GM19397 (cell line): Measurements from ENCODE around the gene FRY.
"Not testable (repeated sequence)": the region's sequence is repeated elsewhere in the genome, so short reads cannot be mapped to it uniquely, and the experiment has no call there.

Experiments
- ATAC-seq: cut with Tn5 transposase; IDR thresholded peaks from one replicate; pipeline ENCODE4 v1.9.1; 2021; ENCODE audit warnings: mild to moderate bottlenecking, moderate library complexity; ENCODE audit not compliant: unreplicated experiment

FRY gene

GRCh38 chr13:32040052-32040642 is 8.6 kb downstream of the FRY start:
- no peak for ATAC-seq

GRCh38 chr13:32040689-32041088 is 9.1 kb downstream of the FRY start:
- no peak for ATAC-seq

- ATAC-seq: no peak
These were observed 9.9 kb downstream of the FRY start for GRCh38 chr13:32041429-32041828.

GRCh38 chr13:32042551-32042950 is 11.0 kb downstream of the FRY start:
- ATAC-seq: no peak

GRCh38 chr13:32044446-32044845 is 12.9 kb downstream of the FRY start:
- ATAC-seq: no peak

DNA sequence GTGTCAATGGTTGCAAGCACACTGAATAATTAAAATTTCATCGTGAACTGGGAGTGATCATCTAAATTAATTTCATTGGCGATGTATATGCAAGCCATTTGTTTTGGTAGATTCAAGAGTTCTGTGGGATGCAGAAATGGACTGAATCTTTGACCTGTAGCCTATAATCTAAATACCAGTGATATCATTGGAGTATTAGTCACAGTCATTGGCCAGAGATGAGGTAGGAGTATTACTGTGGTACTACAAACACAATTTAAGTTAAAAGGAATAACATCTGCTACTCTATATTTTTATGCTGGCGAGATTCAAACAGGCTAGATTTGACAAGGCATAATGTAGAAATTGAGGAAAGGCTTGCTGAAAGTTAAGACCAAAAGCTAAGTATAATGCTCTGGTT is 14.0 kb downstream of the FRY start:
- ATAC-seq: no peak

- ATAC-seq: no peak
These were observed 14.6 kb downstream of the FRY start for GRCh38 chr13:32045982-32046785.

DNA sequence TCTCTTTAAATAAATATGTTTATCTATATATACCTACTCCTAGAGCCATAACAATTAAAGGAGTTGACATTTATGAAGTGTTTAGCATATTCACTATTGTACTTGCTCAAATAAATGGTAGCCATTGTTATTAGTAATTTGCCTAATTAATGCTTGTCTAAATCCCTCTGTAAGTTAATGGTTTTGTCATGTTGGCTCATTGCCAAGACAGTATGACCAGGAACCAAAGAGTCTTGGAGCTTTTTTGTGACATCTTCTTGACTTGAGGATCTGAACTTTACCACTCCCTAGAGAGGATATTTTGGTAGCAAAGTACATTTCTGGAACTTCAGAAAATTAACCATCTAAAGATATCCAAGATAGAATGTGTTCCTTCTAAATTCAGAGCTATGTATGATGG is 15.5 kb downstream of the FRY start:
- ATAC-seq: no peak

- peak; percentile 62 for ATAC-seq
These were observed 16.2 kb downstream of the FRY start for GRCh38 chr13:32047793-32048192.

- ATAC-seq: no peak
These were observed 17.2 kb downstream of the FRY start for GRCh38 chr13:32048816-32049215.

- ATAC-seq: no peak
These were observed 19.6 kb downstream of the FRY start for GRCh38 chr13:32051156-32051555.

DNA sequence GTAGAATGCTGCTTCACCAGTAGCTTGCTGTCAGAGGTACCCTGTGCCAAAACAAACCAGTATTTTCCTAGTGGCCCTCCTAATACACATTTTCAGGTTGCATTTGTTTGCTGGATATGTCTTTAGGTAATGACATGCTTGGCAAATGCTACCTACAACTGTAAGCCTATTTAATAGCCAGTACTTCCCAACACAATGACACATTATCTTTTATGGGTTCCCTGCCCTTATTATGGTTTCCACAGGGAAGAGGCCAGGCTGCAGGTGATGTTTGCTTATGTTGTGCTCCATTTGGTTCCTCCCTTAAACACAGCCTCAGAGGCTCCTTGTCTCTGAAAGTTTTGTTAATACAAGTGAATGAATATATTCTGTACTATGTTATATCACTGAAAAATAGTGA is 24.7 kb downstream of the FRY start:
- ATAC-seq: no peak

GRCh38 chr13:32057325-32057724 is 25.8 kb downstream of the FRY start:
- ATAC-seq: not testable (repeated sequence)

- ATAC-seq: no peak
These were observed 28.0 kb downstream of the FRY start for GRCh38 chr13:32059511-32059984.

DNA sequence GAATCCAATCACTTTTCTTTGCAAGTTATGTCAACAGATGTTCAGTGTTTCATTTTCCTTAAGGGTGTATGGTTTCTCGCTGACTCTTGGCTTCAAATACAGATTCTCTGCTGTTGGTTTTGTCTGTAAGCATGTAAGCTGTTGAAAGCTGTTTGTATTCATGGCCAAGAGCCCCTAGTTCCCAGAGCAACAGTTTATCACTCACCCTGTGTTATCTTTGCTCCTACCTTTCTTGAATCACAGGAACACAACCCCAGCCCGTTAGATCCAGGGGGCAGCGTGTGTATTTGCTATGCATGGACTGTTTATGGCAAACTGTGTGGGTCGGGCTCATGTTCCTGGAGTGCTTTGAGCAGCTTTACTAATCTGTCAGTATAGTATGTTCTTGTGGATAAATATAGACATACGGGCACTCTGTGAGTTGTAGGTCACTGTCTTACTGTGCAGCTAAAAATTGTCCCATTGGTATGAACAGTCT is 28.9 kb downstream of the FRY start:
- no peak for ATAC-seq

DNA sequence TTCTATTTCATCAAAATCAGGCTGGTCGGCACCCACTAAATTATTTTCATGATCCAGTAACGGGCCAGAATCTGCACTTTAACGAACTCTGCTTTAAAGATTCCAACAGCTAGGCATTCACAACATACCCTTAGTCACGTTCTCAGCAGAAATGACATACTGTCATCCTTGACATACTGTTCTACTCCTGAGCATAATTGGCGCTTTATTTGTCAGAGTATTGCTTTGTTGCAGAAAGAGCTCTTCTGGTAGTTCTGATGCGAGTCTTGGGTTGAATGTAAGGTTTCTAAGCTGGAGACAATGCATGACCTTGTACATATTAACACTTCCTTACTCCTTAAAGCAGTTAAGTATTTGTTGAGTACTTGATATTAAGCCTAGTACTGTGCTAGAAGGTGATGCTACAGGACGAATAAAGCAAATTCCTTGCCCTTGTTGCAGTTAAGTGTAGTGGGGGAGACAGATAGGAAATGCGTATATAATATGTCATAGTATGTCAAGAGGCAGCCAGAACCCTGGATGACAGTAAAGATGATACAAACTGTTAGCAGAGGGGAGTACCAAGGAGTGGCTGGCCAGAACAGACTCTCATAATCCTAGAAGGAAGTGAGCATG is 32.2 kb downstream of the FRY start:
- ATAC-seq: no peak

GRCh38 chr13:32067149-32067961 is 35.8 kb downstream of the FRY start:
- no peak for ATAC-seq

DNA sequence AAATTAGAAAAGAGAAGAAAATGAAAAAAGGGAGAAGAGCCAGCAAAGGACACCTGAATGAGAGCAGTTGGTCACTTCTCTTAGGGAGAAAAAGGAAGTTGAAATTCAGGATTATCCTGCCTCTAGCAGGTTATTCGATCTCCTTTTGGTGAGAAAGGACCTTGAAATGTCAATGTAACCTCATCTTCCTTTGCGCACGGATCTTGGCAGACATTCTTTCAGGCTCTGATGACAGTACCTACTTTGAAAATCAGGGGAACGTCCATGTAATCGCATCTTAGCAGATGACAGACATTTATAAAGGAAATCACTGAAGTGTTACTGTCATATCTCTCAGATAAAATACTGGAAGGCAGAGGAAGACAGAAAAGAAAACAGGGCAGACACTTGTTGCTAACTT is 36.7 kb downstream of the FRY start:
- no peak for ATAC-seq

DNA sequence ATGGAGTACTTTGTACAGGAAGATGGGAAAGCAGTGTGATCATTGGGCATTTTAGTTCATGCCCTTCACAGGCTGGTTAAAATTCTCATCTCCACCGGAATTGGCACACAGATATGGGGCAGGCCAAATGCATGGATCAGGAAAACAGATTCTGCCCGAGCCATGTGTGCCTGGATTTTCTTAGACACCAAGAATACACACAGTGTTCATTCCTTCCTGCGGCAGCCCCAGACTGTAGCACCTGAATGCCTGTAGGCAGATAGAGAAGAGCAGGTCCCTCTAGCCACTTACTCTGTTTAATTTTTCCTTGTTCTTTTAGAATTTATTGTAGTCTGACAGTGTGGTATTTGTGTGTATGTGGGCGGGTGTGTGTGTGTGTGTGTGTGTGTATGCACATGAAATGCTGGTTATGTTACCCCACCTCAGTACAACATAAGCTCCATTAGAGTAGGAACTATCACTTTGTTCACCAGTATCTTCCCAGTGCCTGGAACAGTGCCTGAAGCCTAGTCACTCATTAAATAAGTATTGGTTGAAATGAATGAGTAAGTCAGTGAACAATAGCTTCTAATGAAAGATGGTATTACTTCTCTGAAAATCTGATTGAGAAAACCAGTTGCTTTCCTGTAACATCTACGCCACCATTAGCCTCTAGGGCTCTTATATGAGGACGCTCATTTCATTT is 41.7 kb downstream of the FRY start:
- ATAC-seq: no peak

DNA sequence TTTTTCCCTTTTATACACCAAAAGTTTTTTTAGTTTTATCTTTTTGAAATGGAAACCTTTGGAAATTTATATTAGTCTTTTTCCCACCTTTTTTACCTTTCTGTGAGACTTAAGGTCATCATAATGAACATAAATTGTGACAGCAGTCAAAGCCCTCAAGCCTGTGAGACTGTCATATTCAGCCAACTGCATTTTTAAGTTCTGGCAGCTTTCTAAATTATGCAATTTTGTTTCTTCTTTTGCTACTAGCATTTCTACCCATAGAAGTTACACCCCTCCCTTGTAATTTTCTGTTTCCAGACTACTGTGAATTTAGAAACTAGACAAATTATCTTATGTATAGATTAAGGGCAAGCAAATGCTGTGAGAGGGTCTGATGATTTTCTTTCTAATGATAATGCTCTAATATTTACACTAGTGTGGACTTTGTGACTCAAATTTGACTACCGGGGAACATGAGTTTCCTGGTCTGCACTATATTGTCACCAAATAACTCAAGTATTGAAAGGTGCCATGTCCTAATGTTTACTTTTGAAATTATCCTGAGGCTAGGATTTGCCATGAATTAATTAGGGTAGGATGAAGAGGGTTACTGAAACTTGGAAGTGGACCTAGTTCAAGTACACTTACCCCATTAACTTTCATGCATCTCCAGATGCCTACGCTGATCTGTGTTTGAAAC is 43.7 kb downstream of the FRY start:
- ATAC-seq: no peak
